Measurements from ENCODE around the gene UBA7.
"Not testable (repeated sequence)": the region's sequence is repeated elsewhere in the genome, so short reads cannot be mapped to it uniquely, and the experiment has no call there.

UBA7 gene

GRCh38 chr3:49782277-49782676, 31.5 kb downstream of the UBA7 start:
- not testable (repeated sequence) for H3K27ac ChIP-seq (ENCODE audit: insufficient read depth, low read length, poor library complexity, severe bottlenecking); DNase-seq; H3K27me3 ChIP-seq (replicated peaks; ENCODE audit: control insufficient read depth, insufficient read depth, low read length, poor library complexity, severe bottlenecking); H3K36me3 ChIP-seq (ENCODE audit: control insufficient read depth, insufficient read depth, low read length); H3K9me3 ChIP-seq (ENCODE audit: control insufficient read depth, low read length); H3K4me3 ChIP-seq (ENCODE audit: insufficient read depth, low read depth, low read length, poor library complexity, severe bottlenecking)
- peaks cover 16% of the 10 kb centered on the region for H3K4me1 ChIP-seq (ENCODE audit: control insufficient read depth, insufficient read depth, low read length, poor library complexity, severe bottlenecking)

GRCh38 chr3:49781415-49782199, 32.1 kb downstream of the UBA7 start:
- Histone ChIP-seq H3K27ac (ENCODE audit: insufficient read depth, low read length, poor library complexity, severe bottlenecking) (no peak overlapping the region), H3K36me3 (ENCODE audit: control insufficient read depth, insufficient read depth, low read length) (peaks cover 4% of the 10 kb centered on the region), H3K4me3 (ENCODE audit: insufficient read depth, low read depth, low read length, poor library complexity, severe bottlenecking) (no peak overlapping the region), H3K9me3 (ENCODE audit: control insufficient read depth, low read length) (no peaks in the 10 kb centered on the region), H3K4me1 (ENCODE audit: control insufficient read depth, insufficient read depth, low read length, poor library complexity, severe bottlenecking) (peaks cover 10% of the 10 kb centered on the region), H3K27me3 (replicated peaks; ENCODE audit: control insufficient read depth, insufficient read depth, low read length, poor library complexity, severe bottlenecking) (no peaks in the 10 kb centered on the region)
- no peak for DNase-seq

- H3K9me3 ChIP-seq (ENCODE audit: control insufficient read depth, low read length); H3K27me3 ChIP-seq (replicated peaks; ENCODE audit: control insufficient read depth, insufficient read depth, low read length, poor library complexity, severe bottlenecking); H3K27ac ChIP-seq (ENCODE audit: insufficient read depth, low read length, poor library complexity, severe bottlenecking); DNase-seq; H3K36me3 ChIP-seq (ENCODE audit: control insufficient read depth, insufficient read depth, low read length); H3K4me1 ChIP-seq (ENCODE audit: control insufficient read depth, insufficient read depth, low read length, poor library complexity, severe bottlenecking); H3K4me3 ChIP-seq (ENCODE audit: insufficient read depth, low read depth, low read length, poor library complexity, severe bottlenecking): not testable (repeated sequence)
These were observed 32.8 kb downstream of the UBA7 start for GRCh38 chr3:49780975-49781365.

- Histone ChIP-seq H3K27me3 (replicated peaks; ENCODE audit: control insufficient read depth, insufficient read depth, low read length, poor library complexity, severe bottlenecking) (no peaks in the 10 kb centered on the region), H3K4me3 (ENCODE audit: insufficient read depth, low read depth, low read length, poor library complexity, severe bottlenecking) (no peak overlapping the region), H3K4me1 (ENCODE audit: control insufficient read depth, insufficient read depth, low read length, poor library complexity, severe bottlenecking) (peaks cover 8% of the 10 kb centered on the region), H3K27ac (ENCODE audit: insufficient read depth, low read length, poor library complexity, severe bottlenecking) (no peak overlapping the region), H3K9me3 (ENCODE audit: control insufficient read depth, low read length) (no peaks in the 10 kb centered on the region), H3K36me3 (ENCODE audit: control insufficient read depth, insufficient read depth, low read length) (peaks cover 7% of the 10 kb centered on the region)
- DNase-seq = no peak
These were observed 33.4 kb downstream of the UBA7 start for GRCh38 chr3:49780080-49780974.

- Histone ChIP-seq H3K36me3 (ENCODE audit: control insufficient read depth, insufficient read depth, low read length) (peaks cover 11% of the 10 kb centered on the region), H3K27me3 (replicated peaks; ENCODE audit: control insufficient read depth, insufficient read depth, low read length, poor library complexity, severe bottlenecking) (no peaks in the 10 kb centered on the region), H3K27ac (ENCODE audit: insufficient read depth, low read length, poor library complexity, severe bottlenecking) (no peak overlapping the region), H3K9me3 (ENCODE audit: control insufficient read depth, low read length) (no peaks in the 10 kb centered on the region), H3K4me3 (ENCODE audit: insufficient read depth, low read depth, low read length, poor library complexity, severe bottlenecking) (no peak overlapping the region), H3K4me1 (ENCODE audit: control insufficient read depth, insufficient read depth, low read length, poor library complexity, severe bottlenecking) (peaks cover 7% of the 10 kb centered on the region)
- DNase-seq = no peak
These were observed 34.2 kb downstream of the UBA7 start for GRCh38 chr3:49779358-49780079.

GRCh38 chr3:49776101-49776500, 37.7 kb downstream of the UBA7 start:
- H3K27me3 ChIP-seq (replicated peaks; ENCODE audit: control insufficient read depth, insufficient read depth, low read length, poor library complexity, severe bottlenecking); H3K36me3 ChIP-seq (ENCODE audit: control insufficient read depth, insufficient read depth, low read length); H3K4me3 ChIP-seq (ENCODE audit: insufficient read depth, low read depth, low read length, poor library complexity, severe bottlenecking); H3K27ac ChIP-seq (ENCODE audit: insufficient read depth, low read length, poor library complexity, severe bottlenecking); H3K4me1 ChIP-seq (ENCODE audit: control insufficient read depth, insufficient read depth, low read length, poor library complexity, severe bottlenecking); H3K9me3 ChIP-seq (ENCODE audit: control insufficient read depth, low read length); DNase-seq: not testable (repeated sequence)

GRCh38 chr3:49775538-49775937, 38.2 kb downstream of the UBA7 start:
- Histone ChIP-seq H3K27ac (ENCODE audit: insufficient read depth, low read length, poor library complexity, severe bottlenecking) (no peak overlapping the region), H3K27me3 (replicated peaks; ENCODE audit: control insufficient read depth, insufficient read depth, low read length, poor library complexity, severe bottlenecking) (no peaks in the 10 kb centered on the region), H3K4me3 (ENCODE audit: insufficient read depth, low read depth, low read length, poor library complexity, severe bottlenecking) (no peak overlapping the region), H3K4me1 (ENCODE audit: control insufficient read depth, insufficient read depth, low read length, poor library complexity, severe bottlenecking) (peaks cover 4% of the 10 kb centered on the region), H3K36me3 (ENCODE audit: control insufficient read depth, insufficient read depth, low read length) (peaks cover 8% of the 10 kb centered on the region), H3K9me3 (ENCODE audit: control insufficient read depth, low read length) (no peaks in the 10 kb centered on the region)
- no peak for DNase-seq

- DNase-seq = no peak
- H3K9me3 ChIP-seq (ENCODE audit: control insufficient read depth, low read length) = no peaks in the 10 kb centered on the region
- no peaks in the 10 kb centered on the region for H3K27me3 ChIP-seq (replicated peaks; ENCODE audit: control insufficient read depth, insufficient read depth, low read length, poor library complexity, severe bottlenecking)
- H3K4me1 ChIP-seq (ENCODE audit: control insufficient read depth, insufficient read depth, low read length, poor library complexity, severe bottlenecking) = no peaks in the 10 kb centered on the region
- H3K27ac ChIP-seq (ENCODE audit: insufficient read depth, low read length, poor library complexity, severe bottlenecking) = no peak overlapping the region
- H3K4me3 ChIP-seq (ENCODE audit: insufficient read depth, low read depth, low read length, poor library complexity, severe bottlenecking) = no peak overlapping the region
- peaks cover 15% of the 10 kb centered on the region for H3K36me3 ChIP-seq (ENCODE audit: control insufficient read depth, insufficient read depth, low read length)
These were observed 41.0 kb downstream of the UBA7 start for GRCh38 chr3:49772703-49773102.

GRCh38 chr3:49771340-49771938, 42.3 kb downstream of the UBA7 start:
- Histone ChIP-seq H3K27ac (ENCODE audit: insufficient read depth, low read length, poor library complexity, severe bottlenecking) (no peak overlapping the region), H3K27me3 (replicated peaks; ENCODE audit: control insufficient read depth, insufficient read depth, low read length, poor library complexity, severe bottlenecking) (no peaks in the 10 kb centered on the region), H3K4me1 (ENCODE audit: control insufficient read depth, insufficient read depth, low read length, poor library complexity, severe bottlenecking) (no peaks in the 10 kb centered on the region), H3K9me3 (ENCODE audit: control insufficient read depth, low read length) (no peaks in the 10 kb centered on the region), H3K36me3 (ENCODE audit: control insufficient read depth, insufficient read depth, low read length) (peaks cover 15% of the 10 kb centered on the region), H3K4me3 (ENCODE audit: insufficient read depth, low read depth, low read length, poor library complexity, severe bottlenecking) (no peak overlapping the region)
- DNase-seq = no peak
